ENCODE measurements around the gene TWSG1. TPM values are rescaled to one million over a fixed set of nuclear protein-coding genes. Genes with fewer than 3 reads are reported as not detected.

Gene TWSG1
- total RNA-seq (2014; rRNA removed; shearing (Covaris generic)) = 33.9 and 39.4 TPM in 2 replicates

GRCh38 chr18:9334329-9334972 is at the start of gene TWSG1:
Gene TWSG1, plus strand, starts transcription at chr18:9334773. Its CDS starts 2,457 bp downstream, at chr18:9337230.
- H3K36me3 ChIP-seq = no peaks in the 10 kb centered on the region
- H3K4me1 ChIP-seq = 0 out of 2 replicates have a peak, but pooled peaks cover 4% of the 10 kb centered on the region
- H3K27me3 ChIP-seq = no peaks in the 10 kb centered on the region
- peak; percentile 91 to 92 for DNase-seq
- H3K4me3 ChIP-seq = peak within 1 kb of the TSS; percentile 87
- H3K9me3 ChIP-seq (replicated peaks) = no peaks in the 10 kb centered on the region
- H3K27ac ChIP-seq = peak within 1 kb of the TSS; percentile 52

GRCh38 chr18:9285604-9286003 is 49.0 kb upstream of the TWSG1 start:
- H3K36me3 ChIP-seq = no peaks in the 10 kb centered on the region
- no peaks in the 10 kb centered on the region for H3K27me3 ChIP-seq
- H3K9me3 ChIP-seq (replicated peaks) = no peaks in the 10 kb centered on the region
- H3K4me3 ChIP-seq = no peak overlapping the region
- no peak overlapping the region for H3K27ac ChIP-seq
- no peaks in the 10 kb centered on the region for H3K4me1 ChIP-seq
- DNase-seq = no peak

- Histone ChIP-seq H3K27me3 (no peaks in the 10 kb centered on the region), H3K36me3 (no peaks in the 10 kb centered on the region), H3K4me3 (no peak overlapping the region), H3K4me1 (no peaks in the 10 kb centered on the region), H3K27ac (no peak overlapping the region), H3K9me3 (replicated peaks) (no peaks in the 10 kb centered on the region)
- no peak for DNase-seq
Measured at GRCh38 chr18:9287036-9287435, 47.5 kb upstream of the TWSG1 start.

GRCh38 chr18:9289698-9290097 is 44.9 kb upstream of the TWSG1 start:
- no peaks in the 10 kb centered on the region for H3K4me1 ChIP-seq
- DNase-seq = no peak
- H3K4me3 ChIP-seq = no peak overlapping the region
- H3K27ac ChIP-seq = no peak overlapping the region
- H3K27me3 ChIP-seq = no peaks in the 10 kb centered on the region
- H3K36me3 ChIP-seq = no peaks in the 10 kb centered on the region
- H3K9me3 ChIP-seq (replicated peaks) = no peaks in the 10 kb centered on the region

GRCh38 chr18:9290156-9290555 is 44.4 kb upstream of the TWSG1 start:
- Histone ChIP-seq H3K36me3 (no peaks in the 10 kb centered on the region), H3K4me1 (no peaks in the 10 kb centered on the region), H3K4me3 (no peak overlapping the region), H3K27me3 (no peaks in the 10 kb centered on the region), H3K9me3 (replicated peaks) (no peaks in the 10 kb centered on the region), H3K27ac (no peak overlapping the region)
- DNase-seq = peak in 1 of 2 experiments; percentile 1

GRCh38 chr18:9292047-9292446 is 42.5 kb upstream of the TWSG1 start:
- DNase-seq = no peak
- Histone ChIP-seq H3K4me1 (no peaks in the 10 kb centered on the region), H3K27me3 (no peaks in the 10 kb centered on the region), H3K36me3 (no peaks in the 10 kb centered on the region), H3K4me3 (no peak overlapping the region), H3K27ac (no peak overlapping the region), H3K9me3 (replicated peaks) (no peaks in the 10 kb centered on the region)

GRCh38 chr18:9293948-9294347 is 40.6 kb upstream of the TWSG1 start:
- Histone ChIP-seq H3K9me3 (replicated peaks) (no peaks in the 10 kb centered on the region), H3K27ac (no peak overlapping the region), H3K36me3 (no peaks in the 10 kb centered on the region), H3K4me1 (no peaks in the 10 kb centered on the region), H3K27me3 (no peaks in the 10 kb centered on the region), H3K4me3 (no peak overlapping the region)
- no peak for DNase-seq

GRCh38 chr18:9296233-9297006 is 38.2 kb upstream of the TWSG1 start:
- Histone ChIP-seq H3K27me3 (no peaks in the 10 kb centered on the region), H3K4me3 (no peak overlapping the region), H3K27ac (no peak overlapping the region), H3K4me1 (no peaks in the 10 kb centered on the region), H3K9me3 (replicated peaks) (no peaks in the 10 kb centered on the region), H3K36me3 (no peaks in the 10 kb centered on the region)
- DNase-seq = no peak

GRCh38 chr18:9297007-9297393 is 37.6 kb upstream of the TWSG1 start:
- H3K36me3 ChIP-seq = no peaks in the 10 kb centered on the region
- H3K4me1 ChIP-seq = no peaks in the 10 kb centered on the region
- no peaks in the 10 kb centered on the region for H3K9me3 ChIP-seq (replicated peaks)
- no peak overlapping the region for H3K4me3 ChIP-seq
- H3K27ac ChIP-seq = no peak overlapping the region
- no peak for DNase-seq
- no peaks in the 10 kb centered on the region for H3K27me3 ChIP-seq

- H3K27me3 ChIP-seq = no peaks in the 10 kb centered on the region
- no peaks in the 10 kb centered on the region for H3K4me1 ChIP-seq
- no peaks in the 10 kb centered on the region for H3K9me3 ChIP-seq (replicated peaks)
- H3K4me3 ChIP-seq = no peak overlapping the region
- no peaks in the 10 kb centered on the region for H3K36me3 ChIP-seq
- no peak for DNase-seq
- no peak overlapping the region for H3K27ac ChIP-seq
Measured at GRCh38 chr18:9304388-9305070, 30.0 kb upstream of the TWSG1 start.

GRCh38 chr18:9319333-9319732 is 15.2 kb upstream of the TWSG1 start:
- Histone ChIP-seq H3K27ac (no peak overlapping the region), H3K36me3 (no peaks in the 10 kb centered on the region), H3K9me3 (replicated peaks) (no peaks in the 10 kb centered on the region), H3K27me3 (no peaks in the 10 kb centered on the region), H3K4me1 (no peaks in the 10 kb centered on the region), H3K4me3 (no peak overlapping the region)
- no peak for DNase-seq

GRCh38 chr18:9321017-9321452 is 13.5 kb upstream of the TWSG1 start:
- Histone ChIP-seq H3K4me1 (no peaks in the 10 kb centered on the region), H3K4me3 (no peak overlapping the region), H3K27me3 (no peaks in the 10 kb centered on the region), H3K9me3 (replicated peaks) (no peaks in the 10 kb centered on the region), H3K36me3 (no peaks in the 10 kb centered on the region), H3K27ac (no peak overlapping the region)
- DNase-seq = no peak

- no peaks in the 10 kb centered on the region for H3K4me1 ChIP-seq
- H3K27ac ChIP-seq = no peak overlapping the region
- no peaks in the 10 kb centered on the region for H3K27me3 ChIP-seq
- H3K9me3 ChIP-seq (replicated peaks) = no peaks in the 10 kb centered on the region
- no peak for DNase-seq
- no peak overlapping the region for H3K4me3 ChIP-seq
- H3K36me3 ChIP-seq = no peaks in the 10 kb centered on the region
Measured at GRCh38 chr18:9321736-9322135, 12.8 kb upstream of the TWSG1 start.

- Histone ChIP-seq H3K4me3 (no peak overlapping the region), H3K9me3 (replicated peaks) (no peaks in the 10 kb centered on the region), H3K4me1 (no peaks in the 10 kb centered on the region), H3K27ac (no peak overlapping the region), H3K27me3 (no peaks in the 10 kb centered on the region), H3K36me3 (no peaks in the 10 kb centered on the region)
- no peak for DNase-seq
Measured at GRCh38 chr18:9322744-9323143, 11.8 kb upstream of the TWSG1 start.

GRCh38 chr18:9323750-9324445 is 10.7 kb upstream of the TWSG1 start:
- Histone ChIP-seq H3K4me1 (no peaks in the 10 kb centered on the region), H3K27ac (no peak overlapping the region), H3K4me3 (no peak overlapping the region), H3K27me3 (no peaks in the 10 kb centered on the region), H3K9me3 (replicated peaks) (no peaks in the 10 kb centered on the region), H3K36me3 (no peaks in the 10 kb centered on the region)
- DNase-seq = no peak

Data from SJCRH30 (cell line).